Lower leg skin (tissue), 3 donors: ENCODE data around the gene DMTF1.

Experiments
- CTCF ChIP-seq, 3 donors: fragments of 450-650 bp; IDR thresholded peaks; one replicate each; pipeline ENCODE4 v1.5.1; 2016; ENCODE audit warnings: antibody characterized with exemption in 3 of 3, mild to moderate bottlenecking in 3 of 3, moderate library complexity in 2 of 3
- POLR2A ChIP-seq, 2 donors: fragments of 450-650 bp; IDR thresholded peaks; one replicate each; pipeline ENCODE4 v1.6.1; 2016 to 2017; ENCODE audit warnings: antibody characterized with exemption in 2 of 2, mild to moderate bottlenecking in 1 of 2, moderate library complexity in 1 of 2

GRCh38 chr7:87202705-87203104 is 50.5 kb downstream of the DMTF1 start:
- TF ChIP-seq CTCF (IDR thresholded peaks at IDR 0.05) (no peak), POLR2A (IDR thresholded peaks at IDR 0.05) (no peak)
